NCI-H524 (cell line): ENCODE data around the gene CCL16.
A peak's percentile ranks its signal among the peaks of the same experiment; 100 is the strongest.

ENCODE experiments used
- DNase-seq, 2 experiments: peaks; one replicate each; lab custom pipeline; 2025; lab: John Stamatoyannopoulos, UW

CCL16 gene

DNA sequence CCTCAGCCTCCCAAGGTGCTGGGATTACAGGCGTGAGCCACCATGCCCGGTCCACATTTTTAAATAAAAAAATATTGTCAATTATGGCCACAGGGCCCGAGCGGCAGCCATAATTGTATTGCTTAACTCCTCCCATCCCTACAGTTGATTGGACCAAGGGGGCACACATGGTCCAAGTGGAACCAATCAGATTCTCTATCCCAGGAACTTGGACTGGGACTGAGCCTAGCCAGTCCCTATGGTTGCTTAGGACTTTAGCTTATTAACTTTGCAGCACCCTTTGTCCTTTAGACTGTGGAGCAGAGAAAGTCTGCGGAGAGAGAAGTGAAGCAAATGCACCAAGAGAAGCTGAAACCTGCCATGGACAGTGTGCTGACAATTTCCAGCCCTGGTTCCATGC, 45.2 kb downstream of the CCL16 start:
- DNase-seq, result no peak

DNA sequence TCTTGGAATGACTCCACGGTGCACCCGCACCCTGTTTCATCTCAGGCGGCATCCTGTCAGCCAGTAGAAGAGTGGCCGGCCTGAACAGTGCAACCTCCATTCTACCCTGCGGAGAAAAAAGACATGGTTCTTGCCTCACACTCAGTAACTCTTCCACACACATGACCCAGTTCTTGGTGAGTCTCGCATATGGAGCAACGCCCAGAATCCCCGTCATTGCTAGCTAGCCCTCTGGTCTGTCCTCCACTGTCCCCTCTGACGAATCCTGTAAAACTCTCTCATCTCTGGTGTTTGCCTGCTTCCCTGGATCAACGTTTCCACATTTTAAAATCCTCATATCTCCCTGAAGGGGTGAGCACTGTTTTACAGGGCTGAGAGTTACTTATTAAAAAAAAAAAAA, 46.5 kb downstream of the CCL16 start:
- DNase-seq, result no peak

DNA sequence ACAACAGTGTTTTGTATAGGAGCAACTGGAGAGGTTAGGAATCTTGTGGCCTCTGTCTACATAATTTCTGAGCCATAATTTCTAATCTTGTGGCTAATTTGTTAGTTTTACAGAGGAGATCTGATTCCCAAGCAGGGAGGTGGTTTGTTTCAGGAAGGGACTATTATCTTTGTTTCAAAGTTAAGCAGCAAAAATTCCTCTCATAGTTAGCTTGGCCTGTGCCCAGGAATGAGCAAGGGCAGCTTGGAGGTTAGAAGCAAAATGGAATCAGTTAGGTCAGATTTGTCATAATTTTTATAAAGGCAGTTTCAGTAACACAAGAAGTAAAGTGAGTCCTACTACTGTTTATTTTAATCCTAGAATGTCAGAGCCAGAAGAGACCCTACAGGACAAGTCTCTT, 48.7 kb downstream of the CCL16 start:
- DNase-seq, result no peak

DNA sequence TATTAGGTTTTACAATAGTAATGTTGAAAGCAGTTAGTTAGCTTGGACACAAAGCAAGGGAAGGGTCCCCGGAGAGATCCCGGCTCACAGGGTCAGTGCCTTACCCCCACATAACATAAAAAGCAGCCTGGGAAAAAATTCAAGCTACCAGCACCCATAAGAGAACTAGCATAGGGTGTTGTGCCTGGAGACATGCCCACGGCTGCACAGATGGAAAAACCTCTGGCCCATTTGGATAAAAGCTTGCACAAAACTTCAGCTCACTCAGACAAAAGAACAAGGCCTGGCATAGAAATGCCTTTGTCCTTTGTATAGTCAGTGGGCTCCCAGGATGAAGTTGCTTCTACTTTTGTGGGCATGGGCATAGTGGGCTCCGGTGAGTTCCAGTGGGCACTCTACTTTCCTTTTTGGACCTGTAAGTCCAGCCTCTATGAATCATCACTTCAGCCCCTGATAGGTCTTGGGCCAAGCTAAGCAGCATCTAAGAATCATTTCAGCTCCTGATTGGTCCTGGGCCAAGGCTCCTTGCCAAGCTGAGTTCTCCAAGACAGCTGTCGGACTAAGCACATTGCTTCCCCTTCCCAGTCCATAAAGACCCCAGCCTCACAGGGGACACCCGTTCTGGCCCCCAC, 49.4 kb downstream of the CCL16 start:
- no peak for DNase-seq

DNA sequence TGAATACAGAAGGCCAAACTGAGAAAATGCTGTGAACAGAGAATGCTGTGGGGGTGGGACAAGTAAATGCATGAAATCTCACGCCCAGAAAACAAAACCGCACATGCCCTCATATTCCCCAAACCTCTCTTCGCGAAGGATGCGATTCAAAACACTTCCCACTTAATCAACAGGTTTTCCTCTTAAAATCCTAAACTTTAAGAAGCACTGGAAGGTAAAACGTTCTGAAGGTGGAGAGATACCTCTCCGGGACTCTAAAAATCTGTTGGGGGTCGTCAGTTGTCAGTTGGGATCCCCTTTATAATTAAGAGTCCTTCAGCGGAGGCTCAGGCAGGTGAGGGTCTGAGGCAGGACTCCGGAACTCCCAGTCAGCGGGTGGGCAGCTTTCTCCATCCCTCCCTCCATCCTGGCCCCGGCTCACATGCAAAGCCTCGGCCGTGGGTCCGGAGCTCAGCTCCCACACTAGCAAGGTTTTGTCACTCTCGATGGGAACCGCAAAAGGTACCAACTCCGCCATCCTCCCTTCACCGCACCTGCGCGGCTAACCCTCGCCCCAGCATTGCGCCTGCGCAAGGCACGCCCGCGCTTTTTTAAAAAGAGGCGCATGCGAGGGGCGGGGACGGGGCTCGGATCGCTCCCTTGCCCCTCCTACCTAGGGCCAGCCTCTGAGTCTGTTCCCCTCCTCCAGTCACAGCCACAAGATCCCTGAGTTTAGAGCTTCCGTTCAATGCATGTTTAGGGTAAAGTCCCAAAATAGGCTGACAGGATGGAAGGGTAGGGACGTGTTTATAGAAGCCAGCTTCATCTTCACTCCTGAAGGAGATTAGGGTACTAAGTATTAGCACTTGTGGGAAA, 50.9 kb downstream of the CCL16 start, which contains the start of gene RDM1:
TSS of gene RDM1 (minus strand) at position 563 of the 855 bp plus-strand sequence. CDS start at position 517, 46 bp downstream.
- peak; percentile 13 to 76 for DNase-seq

DNA sequence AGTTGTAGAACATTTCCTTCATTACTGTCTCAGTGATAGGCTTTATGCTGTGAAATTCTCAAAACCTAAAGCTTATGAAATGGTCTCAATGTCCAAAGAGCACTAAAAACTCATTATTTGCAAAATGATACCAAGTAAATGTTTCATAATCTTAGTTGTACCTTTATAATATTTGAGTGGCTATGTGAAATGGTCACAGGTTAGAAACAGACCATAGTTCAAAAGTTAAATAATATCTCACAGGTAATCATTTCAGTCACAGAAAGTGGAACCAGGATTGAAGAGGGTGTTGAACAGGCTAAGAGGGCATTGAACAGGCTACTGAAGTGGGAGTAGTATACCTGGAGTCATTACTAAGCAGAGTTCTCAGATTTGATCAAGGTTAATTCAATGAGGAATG, 53.6 kb downstream of the CCL16 start:
- DNase-seq, result no peak
